Iris pigment epithelial cell (primary cell): ENCODE data around the gene NDUFB1.

Experiments
- DNase-seq: peaks from one replicate; pipeline ENCODE4 v3.0.0-alpha.2; 2011; ENCODE audit warnings: low read depth

Gene NDUFB1

GRCh38 chr14:92121670-92122350 is at the start of gene NDUFB1, which contains the start of gene CPSF2:
TSS of gene NDUFB1 (minus strand) at chr14:92121706. CDS start at chr14:92117637, 4,069 bp downstream.
TSS of gene CPSF2 (plus strand) at chr14:92121969. CDS start at chr14:92130985, 9,016 bp downstream.
- peak; percentile 83 for DNase-seq

DNA sequence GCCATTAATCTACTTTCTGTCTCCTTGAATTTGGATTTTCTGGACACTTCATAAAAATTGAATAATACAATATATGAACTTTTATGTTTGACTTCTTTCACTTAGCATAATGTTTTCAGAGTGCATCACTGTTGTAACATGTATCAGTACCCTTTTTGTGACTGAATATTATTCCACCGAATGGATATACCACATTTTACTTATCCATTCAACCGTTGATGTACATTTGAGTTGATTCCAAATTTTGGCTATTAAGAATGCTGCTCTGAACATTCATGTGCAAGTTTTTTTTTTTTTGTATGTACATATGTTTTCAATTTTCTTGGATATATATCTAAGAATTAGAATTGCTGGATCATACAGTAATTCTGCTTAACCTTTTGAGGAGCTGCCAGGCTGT is 43.5 kb upstream of the NDUFB1 start:
- DNase-seq: no peak

GRCh38 chr14:92161521-92161920 is 40.0 kb upstream of the NDUFB1 start:
- no peak for DNase-seq

GRCh38 chr14:92160619-92161018 is 39.1 kb upstream of the NDUFB1 start:
- DNase-seq: peak; percentile 94

DNA sequence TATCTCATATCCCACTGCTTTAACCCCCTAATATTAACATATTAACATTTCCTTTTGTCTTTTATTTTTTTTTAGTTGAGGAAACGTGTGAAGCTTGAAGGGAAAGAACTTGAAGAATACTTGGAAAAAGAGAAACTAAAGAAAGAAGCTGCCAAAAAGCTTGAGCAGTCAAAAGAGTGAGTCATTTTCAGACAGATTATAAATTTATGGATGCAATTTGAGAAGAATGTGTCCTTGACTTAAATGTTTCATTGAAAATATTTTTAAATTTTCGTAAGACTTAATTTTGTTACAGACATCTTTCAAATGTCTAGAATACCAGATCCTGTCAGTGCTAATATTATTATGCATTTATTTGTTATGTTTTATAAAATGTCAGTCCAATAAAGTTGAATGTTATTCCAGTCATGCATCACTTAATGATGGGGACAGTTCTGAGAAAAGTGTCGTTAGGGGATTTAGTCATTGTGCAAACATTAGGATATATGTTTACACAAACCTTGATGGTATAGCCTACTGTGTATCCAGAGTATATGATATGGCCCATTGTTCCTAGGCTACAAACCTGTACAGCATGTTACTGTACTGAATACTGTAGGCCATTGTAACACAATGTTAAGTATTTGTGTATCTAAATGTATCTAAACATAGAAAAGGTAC is 32.9 kb upstream of the NDUFB1 start:
- DNase-seq: peak; percentile 70

- DNase-seq: no peak
Observed at GRCh38 chr14:92153581-92153980, 32.1 kb upstream of the NDUFB1 start.

- DNase-seq: peak; percentile 87
Observed at GRCh38 chr14:92144708-92145107, 23.2 kb upstream of the NDUFB1 start.

DNA sequence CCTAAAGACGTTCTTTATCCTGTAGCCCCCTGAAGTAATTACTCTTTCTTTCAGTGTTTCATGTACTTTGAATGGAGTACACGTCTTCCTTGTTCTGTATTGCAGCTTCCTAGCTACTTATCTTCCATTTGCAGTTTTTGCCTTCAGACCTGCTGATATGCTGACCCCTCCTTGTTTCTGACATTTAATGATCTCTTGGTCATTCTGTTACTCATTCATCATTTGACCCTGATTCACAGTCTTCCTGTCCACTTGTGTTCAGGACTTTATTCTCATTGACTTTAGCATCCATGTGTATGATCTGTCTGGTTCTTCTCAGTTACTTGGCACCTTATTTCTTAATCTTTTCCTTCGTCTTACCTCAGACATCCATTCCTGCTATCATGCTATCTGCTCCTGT is 22.5 kb upstream of the NDUFB1 start:
- DNase-seq: no peak

DNA sequence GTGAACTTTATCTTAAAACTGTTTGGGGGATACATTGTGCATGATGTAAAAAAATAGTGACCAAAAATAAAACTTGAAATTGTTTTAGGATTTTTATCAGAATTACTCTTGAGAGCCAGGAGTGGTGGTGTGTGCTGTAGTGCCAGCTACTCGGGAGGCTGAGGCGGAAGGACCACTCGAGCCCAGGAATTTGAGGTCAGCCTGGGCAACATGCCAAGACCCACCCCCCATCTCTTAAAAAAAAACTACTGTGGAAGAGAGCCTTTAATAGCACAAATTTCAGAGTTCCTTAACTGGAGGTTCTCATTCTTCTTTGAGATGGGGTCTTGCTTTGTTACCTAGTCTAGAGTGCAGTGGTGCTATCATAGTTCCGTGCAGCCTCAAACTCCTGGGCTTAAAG is 21.8 kb upstream of the NDUFB1 start:
- DNase-seq: no peak

DNA sequence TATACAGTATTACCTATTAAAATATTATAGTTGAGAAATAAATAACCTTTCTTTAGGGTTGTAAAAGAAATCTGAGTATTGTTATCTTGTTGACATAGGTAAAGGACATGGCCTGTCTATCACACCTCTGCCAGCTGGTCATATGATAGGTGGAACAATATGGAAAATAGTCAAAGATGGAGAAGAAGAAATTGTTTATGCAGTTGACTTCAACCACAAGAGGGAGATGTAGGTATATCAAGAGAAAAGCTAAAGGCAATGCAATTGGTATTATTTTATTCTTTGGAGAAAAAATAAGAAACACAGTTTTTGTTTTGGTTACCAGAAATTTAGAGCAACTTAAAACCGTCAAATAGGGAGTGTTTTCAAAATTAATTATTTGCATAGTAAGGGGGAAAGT is 13.8 kb upstream of the NDUFB1 start:
- peak; percentile 52 for DNase-seq

DNA sequence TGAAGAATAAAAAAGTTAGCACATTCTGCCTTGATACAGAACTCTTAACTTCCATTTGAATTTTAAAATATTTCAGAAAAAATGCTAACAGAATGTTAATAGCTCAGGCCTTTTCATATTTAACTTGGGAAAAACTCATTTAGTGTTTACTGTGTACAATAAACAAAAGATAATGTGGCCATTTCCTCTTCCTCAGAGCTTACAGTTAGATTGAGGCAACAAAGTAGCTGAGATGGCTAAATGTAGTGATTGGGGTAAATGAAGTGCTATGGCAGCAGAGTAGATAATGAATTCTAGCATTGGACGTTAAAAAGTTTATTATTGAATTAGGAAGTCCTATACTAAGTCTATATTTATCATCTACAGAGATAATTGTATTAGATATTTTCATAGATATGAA is 12.9 kb upstream of the NDUFB1 start:
- no peak for DNase-seq

- no peak for DNase-seq
Observed at GRCh38 chr14:92122761-92123160, 1.3 kb upstream of the NDUFB1 start.

GRCh38 chr14:92122351-92122677 is 808 bp upstream of the NDUFB1 start:
- DNase-seq: peak; percentile 43

GRCh38 chr14:92121207-92121669 is 268 bp downstream of the NDUFB1 start:
- peak; percentile 65 for DNase-seq

GRCh38 chr14:92109490-92109889 is 12.0 kb downstream of the NDUFB1 start:
- no peak for DNase-seq

- peak; percentile 6 for DNase-seq
Observed at GRCh38 chr14:92108345-92109254, 12.9 kb downstream of the NDUFB1 start.

GRCh38 chr14:92106143-92106926 is 15.2 kb downstream of the NDUFB1 start, which contains the start of gene ATXN3:
TSS of gene ATXN3 (minus strand) at chr14:92106582. CDS start at chr14:92106552, 30 bp downstream.
- peak; percentile 99 for DNase-seq

DNA sequence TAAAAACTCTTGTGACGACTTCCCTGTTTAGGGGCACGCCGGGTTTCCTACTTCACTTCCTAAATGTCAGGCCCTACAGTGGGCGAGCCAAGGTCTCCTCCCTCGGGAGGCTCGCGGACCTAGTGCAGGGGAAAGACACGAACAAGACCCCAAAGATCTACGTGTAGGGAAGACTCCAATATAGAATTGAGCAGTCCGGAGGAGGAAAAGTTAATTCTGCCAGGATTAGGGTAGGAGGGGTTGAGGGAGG is 15.7 kb downstream of the NDUFB1 start:
- no peak for DNase-seq

DNA sequence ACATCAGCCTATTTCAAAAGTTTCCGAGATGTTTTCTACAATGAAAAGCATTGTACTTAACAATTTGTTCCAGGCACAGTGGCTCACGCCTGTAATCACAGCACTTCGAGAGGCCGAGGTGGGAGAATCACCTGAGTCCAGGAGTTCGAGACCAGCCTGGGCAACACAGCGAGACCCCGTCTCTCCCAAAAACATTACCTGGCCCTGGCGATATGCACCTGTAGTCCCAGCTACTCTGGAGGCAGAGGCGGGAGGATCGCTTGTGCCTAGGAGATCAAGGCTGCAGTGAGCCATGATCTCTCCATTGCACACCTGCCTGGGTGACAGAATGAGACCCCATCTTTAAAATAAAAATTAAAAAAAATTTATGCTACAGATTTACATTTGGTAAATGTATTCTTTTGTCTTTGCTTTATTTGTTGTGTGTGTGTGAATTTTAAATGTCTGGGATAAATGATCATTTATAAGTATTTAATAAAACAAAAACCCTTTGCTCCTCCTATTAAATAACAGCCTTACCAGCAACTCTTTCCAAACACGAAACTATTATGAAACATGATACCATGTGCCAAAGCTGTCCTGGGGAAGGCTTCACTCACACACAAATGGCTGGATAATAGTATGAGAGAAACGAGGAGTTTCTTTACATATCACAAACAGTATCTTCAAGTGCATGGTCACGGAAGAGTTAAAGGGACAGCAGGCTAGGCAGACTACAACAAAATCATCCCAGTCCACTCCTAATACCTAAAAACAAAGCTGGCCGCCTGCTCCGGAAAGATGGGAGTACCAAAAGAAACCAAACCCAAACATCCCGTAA is 16.2 kb downstream of the NDUFB1 start:
- peak; percentile 63 for DNase-seq

DNA sequence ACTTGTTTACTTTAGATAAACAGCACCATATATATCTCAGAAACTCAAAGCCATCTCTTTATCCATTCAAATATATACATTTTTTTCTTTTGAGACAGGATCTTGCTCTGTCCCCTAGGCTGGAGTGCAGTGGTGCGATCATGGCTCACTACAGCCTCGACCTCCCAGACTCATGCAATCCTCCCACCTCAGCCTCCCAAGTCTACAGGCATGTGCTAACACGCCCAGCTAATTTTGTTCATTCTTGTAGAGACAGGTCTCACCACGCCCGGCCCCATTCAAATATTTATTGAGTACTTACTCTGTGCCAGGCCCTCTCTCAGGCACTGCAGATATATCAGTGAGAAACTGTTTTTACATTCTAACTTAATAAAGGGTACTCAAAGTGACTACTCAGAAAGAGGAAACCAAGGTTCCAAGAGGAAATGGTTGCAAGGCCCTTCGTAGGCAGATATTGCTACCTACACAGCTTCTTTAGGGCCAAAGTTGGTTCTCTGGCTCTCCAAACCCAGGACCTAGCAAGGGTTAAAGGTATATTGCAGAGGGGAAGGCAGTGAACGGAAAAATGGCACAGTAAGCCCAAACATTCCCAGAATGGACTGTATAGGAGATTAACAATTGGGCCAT is 18.0 kb downstream of the NDUFB1 start:
- no peak for DNase-seq

- DNase-seq: no peak
Observed at GRCh38 chr14:92099802-92100201, 21.7 kb downstream of the NDUFB1 start.
